Activated CD4-positive, alpha-beta T cell treated with anti-CD3 and anti-CD28 coated beads, Interleukin-2, amount 50 U/mL, for 48 hours (primary cell): ENCODE data around the gene THAP11.
"Not testable (repeated sequence)": the region's sequence is repeated elsewhere in the genome, so short reads cannot be mapped to it uniquely, and the experiment has no call there.

Source experiments
- DNase-seq, 2 experiments: peaks; one replicate each; pipeline ENCODE4 v3.0.0-alpha.2; 2020

THAP11 gene

DNA sequence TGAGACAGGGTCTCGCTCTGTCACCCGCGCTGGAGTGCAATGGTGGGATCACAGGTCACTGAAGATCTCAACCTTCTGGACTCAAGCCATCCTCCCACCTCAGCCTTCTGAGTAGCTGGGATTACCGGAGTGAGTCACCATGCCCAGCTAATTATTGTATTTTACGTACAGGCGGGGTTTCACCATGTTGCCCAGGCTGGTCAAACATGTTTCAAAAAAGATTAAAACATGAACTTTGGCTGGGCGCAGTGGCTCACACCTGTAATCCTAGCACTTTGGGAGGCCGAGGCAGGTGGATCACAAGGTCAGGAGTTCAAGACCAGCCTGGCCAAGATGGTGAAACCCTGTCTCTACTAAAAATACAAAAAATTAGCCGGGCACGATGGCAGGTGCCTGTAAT lies 4.9 kb upstream of the THAP11 start:
- not testable (repeated sequence) for DNase-seq

DNA sequence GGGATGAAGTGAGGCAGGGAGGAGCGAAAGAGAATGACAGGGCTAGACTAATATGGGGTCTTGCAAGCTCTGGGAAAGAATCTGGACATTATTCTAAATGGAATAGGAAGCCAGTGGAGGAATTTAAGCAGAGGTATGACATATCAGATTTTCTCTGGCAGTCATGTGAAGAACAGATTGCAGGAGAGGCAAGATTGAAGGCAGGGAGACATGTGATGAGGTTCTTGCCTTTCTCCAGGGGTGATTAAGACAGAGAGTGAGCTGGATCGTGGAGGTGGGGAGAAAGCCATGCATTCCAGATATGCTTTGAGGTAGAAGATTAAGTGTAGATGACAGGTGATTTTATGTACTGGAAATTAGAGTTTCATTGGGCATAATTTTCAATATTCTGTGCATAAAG lies 4.3 kb upstream of the THAP11 start:
- DNase-seq = no peak

DNA sequence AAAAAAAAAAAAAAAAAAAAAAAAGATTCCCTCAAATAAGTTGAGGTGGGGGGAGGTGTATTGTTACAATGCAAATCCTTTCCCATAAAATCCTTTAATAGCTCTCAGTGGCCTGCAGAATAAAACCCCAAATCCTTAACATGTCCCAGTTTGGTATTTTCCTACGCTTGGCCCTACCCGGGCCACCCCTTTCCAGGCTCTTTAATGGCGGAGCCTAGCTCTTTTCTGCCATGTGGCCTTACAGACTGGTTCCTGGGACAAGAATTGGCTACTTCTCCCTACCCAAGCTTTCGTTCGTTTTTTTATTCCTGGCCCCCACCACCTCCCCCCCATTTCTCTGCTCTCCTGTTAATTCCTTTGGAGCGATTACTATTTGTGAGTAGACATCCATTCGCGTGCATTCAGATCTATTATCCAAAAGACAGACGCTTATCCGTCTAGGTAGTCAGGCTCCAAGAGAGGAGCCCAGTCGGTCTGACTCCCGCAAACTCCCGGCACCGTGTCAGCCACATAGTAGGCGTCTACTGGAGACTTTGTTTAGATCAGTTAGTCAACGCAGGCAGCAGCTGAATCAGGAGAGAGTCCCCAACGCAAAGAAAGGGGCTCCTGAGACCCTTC lies 813 bp upstream of the THAP11 start:
- no peak for DNase-seq

DNA sequence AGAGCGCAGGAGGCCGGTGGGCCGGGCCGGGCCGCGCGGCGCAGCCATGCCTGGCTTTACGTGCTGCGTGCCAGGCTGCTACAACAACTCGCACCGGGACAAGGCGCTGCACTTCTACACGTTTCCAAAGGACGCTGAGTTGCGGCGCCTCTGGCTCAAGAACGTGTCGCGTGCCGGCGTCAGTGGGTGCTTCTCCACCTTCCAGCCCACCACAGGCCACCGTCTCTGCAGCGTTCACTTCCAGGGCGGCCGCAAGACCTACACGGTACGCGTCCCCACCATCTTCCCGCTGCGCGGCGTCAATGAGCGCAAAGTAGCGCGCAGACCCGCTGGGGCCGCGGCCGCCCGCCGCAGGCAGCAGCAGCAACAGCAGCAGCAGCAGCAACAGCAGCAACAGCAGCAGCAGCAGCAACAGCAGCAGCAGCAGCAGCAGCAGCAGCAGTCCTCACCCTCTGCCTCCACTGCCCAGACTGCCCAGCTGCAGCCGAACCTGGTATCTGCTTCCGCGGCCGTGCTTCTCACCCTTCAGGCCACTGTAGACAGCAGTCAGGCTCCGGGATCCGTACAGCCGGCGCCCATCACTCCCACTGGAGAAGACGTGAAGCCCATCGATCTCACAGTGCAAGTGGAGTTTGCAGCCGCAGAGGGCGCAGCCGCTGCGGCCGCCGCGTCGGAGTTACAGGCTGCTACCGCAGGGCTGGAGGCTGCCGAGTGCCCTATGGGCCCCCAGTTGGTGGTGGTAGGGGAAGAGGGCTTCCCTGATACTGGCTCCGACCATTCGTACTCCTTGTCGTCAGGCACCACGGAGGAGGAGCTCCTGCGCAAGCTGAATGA lies 606 bp downstream of the THAP11 start:
- DNase-seq = peak; percentile 57 to 67

DNA sequence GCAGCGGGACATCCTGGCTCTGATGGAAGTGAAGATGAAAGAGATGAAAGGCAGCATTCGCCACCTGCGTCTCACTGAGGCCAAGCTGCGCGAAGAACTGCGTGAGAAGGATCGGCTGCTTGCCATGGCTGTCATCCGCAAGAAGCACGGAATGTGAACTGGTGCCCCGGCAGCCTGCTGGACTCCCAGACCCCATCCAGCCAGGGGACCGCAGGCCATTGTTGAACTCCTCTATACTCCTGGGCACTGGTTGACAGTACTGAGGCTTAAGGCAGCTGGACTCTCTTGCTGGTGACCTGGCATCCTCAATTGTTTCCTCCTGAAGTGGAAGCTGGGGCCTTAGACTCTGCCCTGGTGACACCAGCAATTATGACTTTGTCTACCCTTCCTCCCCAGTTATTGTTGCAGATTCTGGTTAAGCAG lies 1.2 kb downstream of the THAP11 start:
- no peak for DNase-seq

DNA sequence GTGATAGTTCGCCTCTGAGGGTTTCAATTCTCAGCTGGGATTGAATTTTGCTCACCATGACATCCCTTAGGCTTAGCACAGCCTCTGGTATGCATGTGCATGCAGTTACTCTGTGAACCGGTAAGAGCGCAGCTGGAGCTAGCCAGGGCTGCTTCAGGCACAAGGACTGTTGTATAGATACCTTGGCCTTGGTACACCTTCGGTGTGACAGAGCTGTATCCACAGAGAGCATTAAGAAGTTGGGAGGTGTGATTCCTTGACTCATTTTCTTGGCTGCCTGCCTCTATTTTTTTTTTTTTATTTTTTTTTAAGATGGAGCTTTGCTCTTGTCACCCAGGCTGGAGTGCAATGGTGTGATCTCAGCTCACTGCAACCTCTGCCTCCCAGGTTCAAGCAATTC lies 2.4 kb downstream of the THAP11 start:
- no peak for DNase-seq

DNA sequence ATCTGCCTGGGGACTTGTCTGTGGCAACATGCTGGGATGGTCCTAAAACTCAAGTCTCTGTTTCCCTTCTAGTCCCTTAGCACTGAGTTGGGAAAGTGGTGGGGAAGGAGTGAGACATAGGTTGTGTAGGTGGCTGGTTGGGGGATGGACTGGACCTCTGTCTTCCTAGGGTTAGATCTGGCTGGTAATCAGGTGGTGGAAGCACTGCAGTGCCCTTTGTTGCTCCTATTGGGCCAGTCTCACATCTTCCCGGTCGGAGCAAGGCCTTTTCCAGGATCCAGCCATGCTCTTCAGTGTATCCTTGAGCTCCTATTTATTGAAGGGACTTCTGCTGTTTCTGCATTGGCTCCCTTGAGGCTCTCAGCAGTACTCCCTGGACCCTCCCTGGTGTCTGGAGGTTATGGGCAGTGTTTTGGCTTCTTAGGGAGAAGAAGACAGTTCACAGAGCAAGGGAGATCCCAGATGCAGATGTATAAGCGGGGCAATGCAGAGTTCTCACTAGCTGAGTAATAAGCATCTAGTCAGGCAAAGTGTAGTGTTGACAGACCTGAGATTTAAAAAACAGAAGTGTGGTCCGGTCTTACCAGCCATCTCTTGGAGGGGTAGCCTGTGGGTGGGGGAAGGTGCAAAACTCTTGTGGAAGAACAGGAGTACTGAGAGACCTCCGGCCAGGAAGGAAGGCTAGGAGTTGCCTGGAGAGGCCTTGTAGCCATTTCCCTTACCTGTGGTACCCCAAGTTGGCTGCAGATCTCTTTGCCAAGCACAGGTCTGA lies 3.4 kb downstream of the THAP11 start:
- DNase-seq = no peak

DNA sequence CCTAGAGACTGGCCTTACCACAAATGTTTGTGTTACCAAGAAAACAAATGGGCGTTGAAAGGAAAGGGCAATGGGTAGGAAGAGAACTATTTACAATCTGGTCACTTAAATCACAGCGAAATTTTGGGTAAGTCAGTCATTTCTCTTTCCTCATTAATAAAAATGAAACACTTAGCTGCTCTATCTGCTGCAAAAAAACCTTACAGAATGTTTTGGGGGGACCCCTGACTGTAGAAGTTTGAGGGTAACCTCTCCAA lies 3.9 kb downstream of the THAP11 start:
- DNase-seq = no peak

DNA sequence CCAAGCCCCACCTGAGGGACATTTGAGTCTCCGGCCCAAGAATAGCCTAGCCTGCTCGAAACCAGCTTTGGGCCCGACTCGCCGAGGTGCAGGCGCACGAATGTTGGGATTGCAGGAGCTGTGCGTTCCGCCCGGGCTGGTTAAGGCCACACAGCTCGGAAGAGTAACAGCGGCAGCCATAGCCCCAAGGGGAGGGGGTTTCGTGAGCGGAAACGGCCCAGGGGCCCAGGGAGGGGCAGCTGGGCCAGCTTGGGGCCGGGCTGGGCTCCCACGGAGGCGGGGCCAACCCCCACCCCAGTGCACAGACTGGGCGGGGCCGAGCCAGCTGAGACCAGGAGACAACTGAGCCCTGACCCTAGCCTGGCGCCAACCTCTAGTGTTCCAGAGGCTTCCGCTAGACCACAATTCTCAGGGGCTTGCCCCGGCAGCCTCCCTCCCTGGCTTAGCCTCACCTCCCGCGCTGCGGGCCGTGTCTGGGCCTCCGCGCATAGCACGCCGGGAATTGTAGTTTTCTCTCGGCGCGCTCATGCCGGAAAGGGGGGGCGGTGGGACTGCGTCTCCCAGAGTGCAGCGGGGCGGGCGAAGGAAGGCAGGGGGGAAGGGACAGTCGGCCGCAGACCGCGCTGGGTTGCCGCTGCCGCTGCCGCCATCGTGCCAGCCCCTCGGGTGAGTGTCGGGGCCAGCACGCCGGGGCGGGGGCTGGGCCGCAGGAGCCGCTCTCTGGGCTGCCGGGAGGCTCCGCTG lies 4.4 kb downstream of the THAP11 start, which contains the start of gene NUTF2:
Gene NUTF2, plus strand, starts transcription at position 614 of the 744 bp plus-strand sequence. CDS start 18,198 bp downstream, outside the sequence.
- DNase-seq = peak; percentile 96 to 97

DNA sequence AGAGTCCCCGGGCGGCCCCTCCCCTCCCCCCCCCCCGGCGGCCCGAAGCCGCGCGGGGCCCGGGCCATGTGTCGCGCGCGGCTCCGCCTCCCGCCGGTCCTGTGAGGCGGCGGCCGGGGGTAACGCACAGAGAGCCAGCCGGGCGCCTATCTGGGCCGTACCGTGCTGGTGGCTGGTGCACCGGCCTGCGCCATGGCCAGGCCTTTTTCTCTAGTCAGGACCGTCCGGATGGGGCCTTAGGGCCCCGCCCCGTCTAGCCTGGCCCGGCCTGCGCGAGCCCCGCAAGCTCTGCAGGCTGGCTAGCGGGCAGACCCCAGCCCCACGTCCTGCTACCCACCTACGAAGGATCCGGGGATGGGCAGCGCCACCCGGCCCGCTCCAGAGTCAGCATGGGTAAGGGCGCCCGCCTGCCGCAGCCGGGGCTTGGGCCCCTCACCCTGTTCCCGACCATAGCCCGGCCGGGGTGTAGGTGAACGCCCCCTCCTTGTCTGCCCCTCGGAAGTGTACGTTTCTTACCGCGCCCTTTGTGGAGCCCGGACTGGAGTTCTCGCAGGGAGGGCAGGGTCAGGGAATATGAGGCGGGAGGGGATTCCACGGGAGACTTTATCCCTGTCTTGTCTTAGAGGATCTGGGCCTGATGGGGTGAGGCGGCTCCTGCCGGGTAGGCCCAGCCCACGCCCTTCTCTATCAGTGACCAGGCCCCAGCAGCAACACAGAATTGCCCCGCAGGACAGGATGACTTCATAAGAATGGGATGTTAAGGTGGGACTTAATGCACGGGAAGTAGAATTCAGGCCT lies 5.1 kb downstream of the THAP11 start, which contains the start of gene CENPT:
Gene CENPT, minus strand, starts transcription at position 630 of the 798 bp plus-strand sequence. CDS start 13,834 bp downstream, outside the sequence.
- peak in 1 of 2 experiments; percentile 24 for DNase-seq

DNA sequence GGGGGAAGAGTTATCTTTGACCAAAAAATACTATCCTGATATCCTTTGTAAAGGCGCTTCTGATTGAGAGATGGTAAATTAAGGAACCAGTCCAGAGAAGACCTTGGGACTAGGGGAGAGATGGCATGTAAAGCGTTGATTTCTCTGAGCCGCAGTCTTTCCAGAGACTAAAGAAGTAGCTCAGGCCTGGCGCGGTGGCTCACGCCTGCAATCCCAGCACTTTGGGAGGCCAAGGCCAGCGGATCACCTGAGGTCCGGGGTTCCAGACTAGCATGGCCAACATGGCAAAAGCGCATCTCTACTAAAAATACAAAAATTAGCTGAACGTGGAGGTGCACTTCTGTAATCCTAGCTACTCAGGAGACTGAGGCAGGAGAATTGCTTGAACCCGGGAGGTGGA lies 6.0 kb downstream of the THAP11 start:
- DNase-seq = no peak

DNA sequence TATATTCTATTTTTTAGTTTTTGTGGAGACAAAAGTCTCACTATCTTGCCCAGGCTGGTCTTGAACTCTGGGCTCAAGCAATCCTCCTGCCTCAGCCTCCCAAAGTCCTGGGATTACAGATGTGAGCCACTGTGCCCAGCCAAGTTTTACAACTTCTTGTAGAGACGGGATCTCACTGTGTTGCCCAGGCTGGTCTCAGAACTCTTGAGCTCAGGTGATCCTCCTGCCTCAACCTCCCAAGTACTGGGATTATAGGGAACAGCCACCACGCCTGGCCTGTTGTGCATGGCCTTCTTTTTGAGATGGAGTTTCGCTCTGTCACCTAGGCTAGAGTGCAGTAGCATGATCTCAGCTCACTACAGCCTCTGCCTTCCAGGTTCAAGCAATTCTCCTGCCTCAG lies 11.6 kb downstream of the THAP11 start:
- DNase-seq = no peak

DNA sequence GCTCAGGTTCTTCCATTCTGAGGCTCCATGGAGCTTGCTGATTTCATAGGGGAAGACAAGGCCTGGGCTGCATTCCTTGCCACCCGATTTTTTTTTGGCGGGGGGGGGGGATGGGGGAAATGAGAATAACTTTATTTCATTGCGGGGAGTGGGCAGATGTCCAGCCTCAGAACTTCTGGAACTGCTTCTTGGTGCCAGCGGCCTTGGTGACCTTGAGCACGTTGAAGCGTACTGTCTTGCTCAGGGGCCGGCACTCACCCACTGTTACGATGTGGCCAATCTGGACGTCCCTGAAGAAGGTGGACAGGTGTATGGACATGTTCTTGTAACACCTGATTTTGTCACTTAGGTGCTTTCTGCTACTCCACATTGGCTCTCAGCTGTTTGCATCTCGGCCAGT lies 13.7 kb downstream of the THAP11 start:
- DNase-seq = no peak

DNA sequence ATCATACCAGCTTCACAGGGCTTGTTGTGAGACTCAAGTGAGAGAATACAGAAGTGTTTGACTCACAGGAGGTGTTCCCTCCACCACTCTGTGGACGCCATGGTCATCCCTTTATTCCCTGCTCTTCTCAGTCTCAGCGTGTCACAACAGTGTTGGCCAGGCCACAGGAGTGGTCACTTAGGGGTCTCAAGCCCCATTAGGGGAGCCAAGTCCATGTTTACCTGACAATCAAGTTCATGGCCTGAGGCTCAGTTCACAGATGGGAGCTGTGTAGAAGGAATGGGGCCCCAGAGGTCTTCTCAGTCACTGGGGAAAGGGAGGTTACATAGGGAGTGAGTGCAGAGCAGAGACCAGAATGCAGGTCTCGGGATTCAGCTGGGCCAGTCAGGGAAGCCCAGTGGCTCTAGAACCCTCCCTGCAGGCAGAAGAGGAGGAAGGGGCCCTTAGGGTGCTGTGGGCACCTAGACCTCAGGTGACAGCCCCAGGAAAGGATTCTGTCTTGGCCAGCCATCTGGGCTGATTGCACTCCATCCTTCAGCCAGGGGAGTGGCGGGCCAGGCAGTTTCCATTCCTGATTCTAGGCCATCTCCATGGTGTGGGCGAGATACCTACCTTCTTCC lies 14.9 kb downstream of the THAP11 start:
- no peak for DNase-seq

DNA sequence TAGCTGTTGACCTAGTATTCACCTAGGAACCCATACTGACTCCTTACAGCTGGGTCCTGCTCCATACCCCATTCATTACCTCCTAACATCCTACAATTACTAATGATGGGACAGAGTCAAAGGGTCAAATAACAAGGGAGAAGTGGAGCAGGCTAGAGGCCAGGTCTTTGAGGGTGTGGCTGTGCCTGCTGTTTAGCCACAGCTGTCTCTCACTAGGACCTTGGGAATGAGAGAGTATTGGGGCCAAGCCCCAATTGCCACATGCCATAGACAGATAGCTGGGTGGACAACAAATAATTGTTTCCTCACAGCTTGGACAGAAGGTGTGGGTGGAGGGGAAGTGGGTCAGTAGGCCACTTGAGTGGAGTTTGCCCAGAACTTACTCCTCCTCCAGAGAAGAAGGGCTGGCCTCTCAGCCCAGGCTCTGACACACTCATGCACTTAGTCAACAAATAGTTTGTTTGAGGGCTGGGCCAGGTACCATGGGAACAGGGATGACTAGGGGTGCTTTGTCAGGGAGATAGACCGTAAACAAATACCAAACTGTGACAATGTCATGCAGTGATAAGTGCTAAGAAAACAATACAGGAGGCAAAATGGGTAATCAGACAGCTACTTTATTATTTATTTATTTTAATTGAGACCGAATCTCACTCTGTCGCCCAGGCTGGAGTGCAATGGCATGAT lies 15.6 kb downstream of the THAP11 start:
- no peak for DNase-seq

DNA sequence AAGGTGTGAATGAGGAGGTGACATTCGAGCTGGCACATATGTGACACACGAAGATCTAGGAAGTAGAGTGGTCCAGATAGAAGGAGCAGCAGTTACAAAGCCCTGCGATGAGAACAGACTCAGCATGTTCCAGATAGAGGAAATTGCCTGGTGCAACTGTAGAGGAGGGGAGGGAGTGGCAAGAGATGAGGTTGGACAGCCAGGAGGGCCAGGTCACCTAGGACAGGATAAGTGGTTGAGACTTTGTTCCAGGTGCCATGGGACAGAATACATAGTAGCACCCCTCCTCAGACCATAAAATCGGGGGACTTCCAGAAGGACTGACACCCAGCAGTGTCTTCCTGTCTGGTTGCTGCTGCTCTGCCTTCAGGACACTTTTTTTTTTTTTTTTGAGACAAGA lies 16.4 kb downstream of the THAP11 start:
- DNase-seq = no peak

DNA sequence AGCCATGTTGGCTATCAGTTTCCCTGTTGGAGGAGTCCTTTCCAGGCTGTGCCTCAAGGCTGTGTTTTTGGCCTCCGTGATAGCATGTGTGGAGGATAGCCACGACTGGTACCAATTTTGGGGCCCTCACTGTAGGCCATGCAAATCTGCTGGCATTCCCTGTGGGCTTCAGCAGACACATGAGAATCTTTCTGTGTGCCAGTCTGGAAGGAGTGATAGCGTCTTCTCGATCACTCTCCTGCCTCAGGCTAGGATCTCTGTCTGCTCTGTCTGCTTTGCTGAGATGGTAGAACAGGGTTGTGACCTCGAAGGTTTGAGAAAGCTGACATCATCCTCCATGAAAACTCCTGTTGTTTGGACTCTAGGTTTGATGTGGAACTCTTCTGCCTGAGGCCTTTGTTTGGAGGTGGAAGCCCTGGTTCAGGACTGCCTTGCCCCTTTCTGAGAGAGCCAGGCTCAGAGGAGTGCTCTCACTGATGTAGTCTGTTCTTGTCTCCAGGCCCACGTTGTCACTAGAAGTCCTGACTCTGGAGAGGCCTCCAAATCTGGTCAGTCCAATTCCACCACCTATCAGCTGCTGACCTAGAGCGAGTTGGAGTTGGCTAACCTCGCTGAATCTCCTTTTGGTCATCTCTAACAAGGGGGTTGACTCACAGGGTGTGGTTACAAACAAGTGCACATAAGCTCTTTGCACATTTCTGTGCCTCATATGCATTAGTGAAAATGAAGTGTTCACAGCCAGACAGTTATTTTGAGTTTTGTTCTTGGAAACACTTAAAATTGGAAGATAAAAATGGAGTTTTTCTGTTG lies 18.7 kb downstream of the THAP11 start:
- DNase-seq = no peak

DNA sequence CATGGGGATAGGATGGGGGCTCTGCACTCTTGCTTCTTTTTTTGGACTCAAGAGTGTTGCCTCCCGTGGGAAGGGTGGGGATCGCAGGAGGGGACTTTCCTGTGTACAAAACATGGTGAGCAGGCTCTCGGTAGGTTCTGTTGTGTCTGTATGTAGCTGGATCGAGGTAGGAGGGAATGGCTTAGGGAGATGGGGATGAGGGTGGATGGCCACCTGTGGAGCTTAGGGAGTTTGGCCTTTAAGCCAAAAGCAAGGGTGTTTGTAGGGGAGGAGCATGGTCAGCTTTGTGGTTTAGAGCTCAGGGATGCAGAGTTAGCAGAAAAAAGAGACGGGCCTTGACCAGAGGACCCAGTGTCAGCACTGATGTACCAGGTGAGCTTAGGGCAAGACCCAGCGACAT lies 19.8 kb downstream of the THAP11 start:
- no peak for DNase-seq

DNA sequence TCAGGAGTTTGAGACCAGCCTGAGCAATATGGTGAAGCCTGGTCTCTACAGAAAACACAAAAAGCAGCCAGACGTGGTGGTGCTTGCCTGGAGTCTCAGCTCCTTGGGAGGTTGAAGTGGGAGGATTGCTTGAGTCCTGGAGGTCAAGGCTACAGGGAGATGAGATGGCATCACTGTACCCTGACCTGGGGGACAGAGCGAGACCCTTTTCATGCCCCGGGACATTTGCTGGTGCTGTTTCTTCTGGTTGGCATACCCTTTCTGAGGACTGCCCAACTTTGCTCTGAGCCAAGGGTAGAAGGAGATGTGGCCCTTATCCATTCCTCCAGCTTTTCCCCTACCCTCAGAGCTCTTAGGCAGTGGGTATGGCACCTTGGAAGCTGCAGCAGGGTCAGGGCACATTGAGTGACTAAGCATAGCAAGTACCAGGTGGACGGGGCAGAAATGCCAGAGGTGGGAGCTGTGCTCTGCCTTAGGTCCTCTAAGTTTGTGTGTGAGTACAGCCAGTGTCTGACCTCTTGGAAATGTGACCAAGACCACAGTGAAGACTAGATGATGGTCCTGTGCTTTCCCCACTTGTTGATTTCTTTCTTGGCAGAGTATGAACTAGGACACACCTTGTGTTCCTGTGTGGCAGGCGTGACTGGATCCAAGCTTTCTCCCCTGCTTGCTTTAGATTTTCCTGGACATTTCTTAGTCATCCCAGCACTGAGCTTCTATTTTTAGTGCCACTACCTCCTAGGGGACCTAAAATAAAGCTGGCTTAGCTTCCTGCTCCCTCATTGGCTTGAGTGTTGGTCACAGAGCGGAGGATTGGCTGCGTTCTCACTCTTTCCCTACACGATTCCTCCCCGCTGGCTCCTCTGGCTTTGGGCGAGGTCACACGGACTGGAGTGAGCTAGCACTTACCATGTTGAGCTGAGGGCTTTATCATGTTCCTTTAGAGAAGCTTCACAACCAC lies 20.8 kb downstream of the THAP11 start:
- DNase-seq = no peak
